HepG2 (cell line): Measurements from ENCODE around the gene NOP14. TPM values are rescaled to one million over a fixed set of nuclear protein-coding genes. Genes with fewer than 3 reads are reported as not detected.

Source experiments
- ATAC-seq: fragments of 200-7000 bp; cut with Tn5 transposase; 3 replicates; pipeline ENCODE4 v1.9.1; 2020; ENCODE audit warnings: mild to moderate bottlenecking, moderate library complexity
- BruUV-seq: library from RNA; stranded (reverse); fragments of 400-500 nt; replicated peaks from 2 replicates; lab custom pipeline; 2021; lab: Mats Ljungman, UMichigan
- CTCF ChIA-PET: fragments of 300-600 bp; formaldehyde crosslinking; extraction: SDS; loops from one replicate; lab custom pipeline; 2021; ENCODE audit warnings: low total read pairs, inconsistent platforms, low intra/inter-chr PET ratio; lab: Yijun Ruan, JAX
- POLR2A ChIA-PET: fragments of 350-600 bp; sonication (Branson Sonifier 250); formaldehyde crosslinking; loops from one replicate; lab custom pipeline; 2020; ENCODE audit warnings: antibody characterized with exemption, inconsistent platforms; lab: Yijun Ruan, JAX
- DNase-seq: peaks from one replicate; pipeline ENCODE4 v3.0.0-alpha.2; 2015; ENCODE audit warnings: low spot score
- FAIRE-seq: peaks from 3 replicates; lab custom pipeline; 2011; peaks lifted over from hg19 to GRCh38; lab: Jason Lieb, UNC
- H2AFZ ChIP-seq: one replicate; pipeline ENCODE4 v1.6.1; 2011; ENCODE audit warnings: low read length, inconsistent platforms
- H3K27ac ChIP-seq: fragments of 300-600 bp; 3 replicates; pipeline ENCODE4 v1.8.0; 2011; ENCODE audit warnings: mixed run types, mild to moderate bottlenecking, mixed read lengths, low read length, inconsistent platforms; ENCODE audit not compliant: insufficient read depth; ENCODE audit errors: extremely low read length
- H3K27me3 ChIP-seq, 2 experiments: fragments of 200-600 bp in 1 of 2; 2 replicates in 1 of 2; 3 replicates in 1 of 2; pipeline versions ENCODE4 v1.6.0 to v1.8.0; 2011; ENCODE audit warnings: low read length in 2 of 2, mild to moderate bottlenecking in 2 of 2, moderate library complexity in 2 of 2, inconsistent platforms in 1 of 2; ENCODE audit not compliant: insufficient read depth in 2 of 2, control insufficient read depth in 1 of 2
- H3K36me3 ChIP-seq, 2 experiments: fragments of 200-600 bp in 1 of 2; replicated peaks in 1 of 2; 2 replicates in 1 of 2; 3 replicates in 1 of 2; pipeline versions ENCODE4 v1.5.1 to v1.8.0; 2011; ENCODE audit warnings: low read length in 2 of 2, inconsistent platforms in 1 of 2; ENCODE audit not compliant: insufficient read depth in 2 of 2, control insufficient read depth in 1 of 2
- H3K4me1 ChIP-seq: 2 replicates; pipeline ENCODE4 v1.5.1; 2012; ENCODE audit warnings: low read length, inconsistent platforms; ENCODE audit not compliant: insufficient read depth
- H3K4me2 ChIP-seq: 2 replicates; pipeline ENCODE4 v1.6.0; 2011; ENCODE audit warnings: low read depth, low read length, inconsistent platforms
- H3K4me3 ChIP-seq, 3 experiments: fragments of 200-600 bp in 1 of 3; sonication (generic), shearing (Covaris generic) in 1 of 3; replicated peaks in 1 of 3; 2 replicates each; pipeline ENCODE4 v1.5.1; 2011 to 2016; ENCODE audit warnings: low read length in 3 of 3, inconsistent platforms in 2 of 3, low read depth in 2 of 3, mild to moderate bottlenecking in 2 of 3, control low read depth in 1 of 3, mixed read lengths in 1 of 3; ENCODE audit not compliant: insufficient read depth in 1 of 3
- H3K79me2 ChIP-seq: one replicate; pipeline ENCODE4 v1.6.1; 2011; ENCODE audit warnings: low read length, inconsistent platforms; ENCODE audit not compliant: insufficient read depth
- H3K9ac ChIP-seq: 2 replicates; pipeline ENCODE4 v1.6.0; 2011; ENCODE audit warnings: mild to moderate bottlenecking, low read depth, low read length, inconsistent platforms; ENCODE audit not compliant: insufficient read depth
- H3K9me3 ChIP-seq: 2 replicates; pipeline ENCODE4 v1.5.1; 2012; ENCODE audit warnings: mild to moderate bottlenecking, low read length
- H4K20me1 ChIP-seq: 2 replicates; pipeline ENCODE4 v1.6.0; 2011; ENCODE audit warnings: inconsistent platforms, mild to moderate bottlenecking, low read length, moderate library complexity; ENCODE audit not compliant: insufficient read depth
- CREBL2 ChIP-seq: sonication (generic); formaldehyde crosslinking; IDR thresholded peaks from 2 replicates; pipeline ENCODE4 v1.8.1; 2023; ENCODE audit warnings: missing genetic modification reagents, mild to moderate bottlenecking, borderline replicate concordance
- GPBP1L1 ChIP-seq: sonication (generic); formaldehyde crosslinking; IDR thresholded peaks from 2 replicates; pipeline ENCODE4 v1.5.0; 2020; ENCODE audit warnings: mild to moderate bottlenecking, missing genetic modification reagents
- LRRFIP1 ChIP-seq: sonication (generic); formaldehyde crosslinking; conservative IDR thresholded peaks from 2 replicates; pipeline ENCODE4 v1.4.0; 2020; ENCODE audit warnings: missing genetic modification reagents
- RERE ChIP-seq: IDR thresholded peaks from 2 replicates; pipeline ENCODE4 v1.6.1; 2016; ENCODE audit warnings: low read depth, missing genetic modification reagents, missing compliant biosample characterization
- SNRNP70 ChIP-seq: fragments of 200-400 bp; formaldehyde crosslinking; IDR thresholded peaks from 2 replicates; pipeline ENCODE4 v1.6.1; 2017; ENCODE audit warnings: mild to moderate bottlenecking, low read depth, low read length, moderate library complexity
- ZNF282 ChIP-seq: fragments of 450-650 bp; IDR thresholded peaks from 2 replicates; pipeline ENCODE4 v1.6.1; 2018; ENCODE audit not compliant: partially characterized antibody
- ZNF546 ChIP-seq: sonication (generic); formaldehyde crosslinking; conservative IDR thresholded peaks from 2 replicates; pipeline ENCODE4 v1.8.1; 2023; ENCODE audit warnings: mild to moderate bottlenecking, missing genetic modification reagents
- WGBS: methylation state at CpG from one replicate; pipeline ENCODE4 v1.1.6; 2017; ENCODE audit warnings: low lambda C conversion rate; 5-methylcytosine and 5-hydroxymethylcytosine counted together
- in situ Hi-C: cut with HindIII; loops from 2 replicates; pipeline ENCODE4 v1.10.0; 2017; ENCODE audit warnings: low pct_unique_long_range_greater_than_20kb; ENCODE audit not compliant: extremely low pct_ligation_motif_present
- intact Hi-C: fragments of 100-400 bp; cut with micrococcal nuclease; formaldehyde crosslinking; loops from one replicate; pipeline ENCODE4 v1.10.0; 2022; ENCODE audit not compliant: unreplicated experiment
- polyA plus RNA-seq, 8 experiments: library from polyadenylated mRNA; depleted of rRNA in 3 of 8; stranded (reverse) in 7 of 8; unstranded in 1 of 8; fragments of >200 nt; fragmentation: Illumina TruSeq in 4 of 8; extraction: Trizol in 4 of 8; gene quantifications; 2 replicates each; pipeline versions ENCODE4 v1.2.1 to v1.2.3, GENCODE V29; 2011 to 2016; ENCODE audit warnings: low read depth in 4 of 8, missing spikeins in 1 of 8, mixed read lengths in 1 of 8; ENCODE audit not compliant: insufficient read depth in 1 of 8
- total RNA-seq, 5 experiments: library from RNA; depleted of rRNA; stranded (reverse); fragments of >200 nt; fragmentation: Illumina TruSeq; extraction: Trizol; gene quantifications; 2 replicates each; pipeline ENCODE4 v1.2.3, GENCODE V29; 2016; ENCODE audit warnings: low read depth in 1 of 5

NOP14 gene
- total and polyA plus RNA-seq, 2 of the 13 experiments (the other 11 are each of a cell fraction or from before 2014, with no cell fraction given): 6.9 to 47.9 TPM

- no peak overlapping the region for H2AFZ ChIP-seq
- TF ChIP-seq ZNF546 (no peak), LRRFIP1 (CRISPR knock-in tag) (no peak)
- no peak overlapping the region for H3K4me3 ChIP-seq
- ChIA-PET CTCF (no interaction called here), POLR2A (no interaction called here)
- H3K9ac ChIP-seq: no peak overlapping the region
- DNase-seq (no peak), ATAC-seq (no peak), FAIRE-seq (no peak)
- H3K36me3 ChIP-seq: no peaks in the 10 kb centered on the region
- H3K27me3 ChIP-seq: peaks cover 0 to 7% of the 10 kb centered on the region in 2 experiments; a peak in 1 of 5 replicates
- no peak overlapping the region for H3K27ac ChIP-seq
- no peaks in the 10 kb centered on the region for H3K9me3 ChIP-seq
- intact Hi-C loops: no loop called here
- 25% methylated on average over 4 of the region's 4 CpGs for WGBS
- in situ Hi-C loops: no loop called here
- no TSS peak for BruUV-seq
- H4K20me1 ChIP-seq: no peaks in the 10 kb centered on the region
- no peaks in the 10 kb centered on the region for H3K4me1 ChIP-seq
- H3K79me2 ChIP-seq: no peaks in the 10 kb centered on the region
- no peak overlapping the region for H3K4me2 ChIP-seq
Observed at GRCh38 chr4:2995546-2996265, 32.5 kb upstream of the NOP14 start.

GRCh38 chr4:2994917-2995316 is 31.7 kb upstream of the NOP14 start:
- CTCF ChIA-PET: no interaction called here
- Histone ChIP-seq H3K9ac (no peak overlapping the region), H3K27ac (no peak overlapping the region), H3K9me3 (no peaks in the 10 kb centered on the region), H3K27me3 (peaks cover 0 to 8% of the 10 kb centered on the region in 2 experiments; a peak in 1 of 5 replicates), H3K4me2 (no peak overlapping the region), H3K79me2 (no peaks in the 10 kb centered on the region), H4K20me1 (no peaks in the 10 kb centered on the region), H3K36me3 (no peaks in the 10 kb centered on the region), H3K4me3 (no peak overlapping the region), H2AFZ (no peak overlapping the region), H3K4me1 (no peaks in the 10 kb centered on the region)
- intact Hi-C loops: no loop called here
- BruUV-seq: no TSS peak
- 82% methylated on average over 4 of the region's 4 CpGs for WGBS
- FAIRE-seq (no peak), DNase-seq (no peak), ATAC-seq (no peak)
- in situ Hi-C loops: no loop called here
- POLR2A ChIA-PET: no interaction called here
- TF ChIP-seq RERE: no peak
- TF ChIP-seq GPBP1L1 (CRISPR knock-in tag): no peak
- no peak for TF ChIP-seq CREBL2
- no peak for TF ChIP-seq ZNF282
- TF ChIP-seq SNRNP70: no peak
